PFSK-1 (cell line): ENCODE results near the gene PRRT2.

Source experiments
- FOXP2 ChIP-seq: optimal IDR thresholded peaks from 2 replicates; pipeline ENCODE3; 2011; ENCODE audit warnings: borderline replicate concordance, control low read depth, inconsistent platforms; ENCODE audit not compliant: insufficient read depth; ENCODE audit errors: extremely low read length, extremely low read depth
- POLR2AphosphoS5 ChIP-seq: IDR thresholded peaks from 2 replicates; pipeline ENCODE4 v1.6.1; 2012; ENCODE audit warnings: low read depth, mild to moderate bottlenecking, control low read depth, low read length, moderate library complexity
- REST ChIP-seq, 2 experiments: IDR thresholded peaks; 2 replicates each; pipeline versions ENCODE4 v1.6.1 to v1.8.0; 2011 to 2012; ENCODE audit warnings: low read depth in 2 of 2, low read length in 2 of 2, control low read depth in 1 of 2, inconsistent platforms in 1 of 2, mild to moderate bottlenecking in 1 of 2, moderate library complexity in 1 of 2; ENCODE audit not compliant: insufficient read depth in 1 of 2
- SIN3A ChIP-seq: IDR thresholded peaks from 2 replicates; pipeline ENCODE4 v1.6.1; 2012; ENCODE audit warnings: mild to moderate bottlenecking, low read length, moderate library complexity, borderline replicate concordance; ENCODE audit not compliant: insufficient read depth
- TAF1 ChIP-seq: IDR thresholded peaks from 2 replicates; pipeline ENCODE4 v1.6.1; 2012; ENCODE audit warnings: low read length, control low read depth, borderline replicate concordance; ENCODE audit not compliant: insufficient read depth

- no peak for TF ChIP-seq TAF1
- TF ChIP-seq POLR2AphosphoS5 = no peak
- no peak for TF ChIP-seq REST (IDR thresholded peaks at IDR 0.05; ENCODE audit: insufficient read depth in 1 of 2, low read depth in 2 of 2, low read length in 2 of 2)
- TF ChIP-seq FOXP2 = no peak
- no peak for TF ChIP-seq SIN3A
Measured at GRCh38 chr16:29804455-29805231, 7.3 kb upstream of the PRRT2 start.
